ENCODE results near the gene TTC7B. TPM values are rescaled to one million over a fixed set of nuclear protein-coding genes. Genes with fewer than 3 reads are reported as not detected.

TTC7B gene
- total and polyA plus RNA-seq, 2 donors (not counting 1 experiment from before 2014, with no cell fraction given) = 0.36 to 3.2 TPM

DNA sequence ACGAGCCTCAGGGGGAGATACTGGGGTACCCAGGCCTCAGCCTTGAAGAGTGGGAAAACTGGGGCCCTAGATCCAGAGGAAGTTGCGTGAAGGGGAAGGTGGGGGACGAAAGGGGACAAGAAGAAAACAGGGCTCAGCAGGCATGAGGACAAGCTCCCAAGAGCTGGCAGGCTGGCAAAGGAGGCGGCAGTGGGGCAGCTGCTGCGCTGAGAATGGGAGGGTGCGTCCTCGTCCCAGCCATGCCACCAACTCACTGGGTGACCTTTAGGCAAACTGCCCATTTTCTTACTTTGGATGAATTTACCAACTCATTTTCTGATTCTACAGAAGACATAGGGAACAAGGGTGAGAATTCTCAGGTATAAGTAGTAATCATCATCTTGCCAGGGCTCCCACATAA, 133.6 kb downstream of the TTC7B start:
- CTCF ChIA-PET = no interaction called here
- Mint-ChIP-seq H3K9me3 (ENCODE audit: insufficient read depth) (no peaks in the 10 kb centered on the region), H3K27me3 (peaks cover 3% of the 10 kb centered on the region), H3K27ac (no peak overlapping the region), H3K4me3 (no peak overlapping the region), H3K4me1 (no peaks in the 10 kb centered on the region)
- no peak for DNase-seq
- Histone ChIP-seq H3K79me2 (ENCODE audit: control insufficient read depth, insufficient read depth, low read length) (no peaks in the 10 kb centered on the region), H3K9me3 (ENCODE audit: control extremely low read depth in 1 of 3, control insufficient read depth in 2 of 3, insufficient read depth in 1 of 3, low read length in 2 of 3) (no peaks in the 10 kb centered on the region), H3K9ac (ENCODE audit: low read length) (no peak overlapping the region), H4K20me1 (ENCODE audit: control insufficient read depth, insufficient read depth, low read length, poor library complexity, severe bottlenecking) (no peaks in the 10 kb centered on the region), H3K4me2 (replicated peaks; ENCODE audit: low read depth, low read length, poor library complexity, severe bottlenecking) (no peak overlapping the region), H3K27ac (ENCODE audit: low read length in 2 of 2) (no peak overlapping the region), H3K36me3 (replicated peaks in 1 of 2; ENCODE audit: control extremely low read depth in 1 of 2, control insufficient read depth in 1 of 2, extremely low read depth in 1 of 2, insufficient read depth in 2 of 2, low read length in 1 of 2) (no peaks in the 10 kb centered on the region), H2AFZ (ENCODE audit: insufficient read depth, low read depth, low read length, poor library complexity, severe bottlenecking) (no peak overlapping the region), H3K27me3 (replicated peaks in 1 of 4; ENCODE audit: control extremely low read depth in 1 of 4, control insufficient read depth in 3 of 4, insufficient read depth in 4 of 4, low read length in 3 of 4) (no peaks in the 10 kb centered on the region), H3K4me1 (ENCODE audit: control insufficient read depth in 2 of 2, insufficient read depth in 2 of 2, low read length in 2 of 2) (no peaks in the 10 kb centered on the region), H3K4me3 (ENCODE audit: control extremely low read depth in 1 of 5, extremely low read depth in 1 of 5, insufficient read depth in 1 of 5, low read depth in 2 of 5, low read length in 4 of 5) (no peak overlapping the region)
- TF ChIP-seq EZH2 (IDR thresholded peaks at IDR 0.05; ENCODE audit: borderline replicate concordance, insufficient read depth, low read depth, low read length, poor library complexity, severe bottlenecking) = no peak
- TF ChIP-seq, protein P1, sequence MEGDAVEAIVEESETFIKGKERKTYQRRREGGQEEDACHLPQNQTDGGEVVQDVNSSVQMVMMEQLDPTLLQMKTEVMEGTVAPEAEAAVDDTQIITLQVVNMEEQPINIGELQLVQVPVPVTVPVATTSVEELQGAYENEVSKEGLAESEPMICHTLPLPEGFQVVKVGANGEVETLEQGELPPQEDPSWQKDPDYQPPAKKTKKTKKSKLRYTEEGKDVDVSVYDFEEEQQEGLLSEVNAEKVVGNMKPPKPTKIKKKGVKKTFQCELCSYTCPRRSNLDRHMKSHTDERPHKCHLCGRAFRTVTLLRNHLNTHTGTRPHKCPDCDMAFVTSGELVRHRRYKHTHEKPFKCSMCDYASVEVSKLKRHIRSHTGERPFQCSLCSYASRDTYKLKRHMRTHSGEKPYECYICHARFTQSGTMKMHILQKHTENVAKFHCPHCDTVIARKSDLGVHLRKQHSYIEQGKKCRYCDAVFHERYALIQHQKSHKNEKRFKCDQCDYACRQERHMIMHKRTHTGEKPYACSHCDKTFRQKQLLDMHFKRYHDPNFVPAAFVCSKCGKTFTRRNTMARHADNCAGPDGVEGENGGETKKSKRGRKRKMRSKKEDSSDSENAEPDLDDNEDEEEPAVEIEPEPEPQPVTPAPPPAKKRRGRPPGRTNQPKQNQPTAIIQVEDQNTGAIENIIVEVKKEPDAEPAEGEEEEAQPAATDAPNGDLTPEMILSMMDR (IDR thresholded peaks at IDR 0.05) = no peak
- intact Hi-C loops (cut with micrococcal nuclease) = no loop called here
- POLR2A ChIA-PET = no interaction called here
- ATAC-seq (ENCODE audit: low read depth) = no peak
- WGBS (ENCODE audit: insufficient coverage) = 94% methylated on average over 7 of the region's 7 CpGs

DNA sequence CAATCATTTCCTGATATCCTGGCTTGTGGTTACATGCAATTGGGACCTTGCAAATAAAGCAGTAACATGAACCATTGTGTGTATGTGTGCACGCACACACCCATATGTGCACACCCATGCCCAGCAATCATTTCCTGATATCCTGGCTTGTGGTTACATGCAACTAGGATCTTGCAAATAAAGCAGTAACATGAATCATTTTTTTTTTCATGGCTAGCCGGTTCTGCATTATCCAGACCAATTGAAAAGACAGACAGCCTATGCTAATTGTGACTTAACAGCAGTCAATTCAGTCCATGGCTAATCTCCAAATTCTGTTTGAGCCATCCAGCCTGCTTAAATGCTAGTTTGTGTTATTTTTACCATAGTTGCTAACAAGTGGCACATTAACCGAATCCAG, 134.3 kb downstream of the TTC7B start:
- Histone ChIP-seq H3K4me3 (ENCODE audit: control extremely low read depth in 1 of 5, extremely low read depth in 1 of 5, insufficient read depth in 1 of 5, low read depth in 2 of 5, low read length in 4 of 5) (no peak overlapping the region), H3K9me3 (ENCODE audit: control extremely low read depth in 1 of 3, control insufficient read depth in 2 of 3, insufficient read depth in 1 of 3, low read length in 2 of 3) (no peaks in the 10 kb centered on the region), H3K9ac (ENCODE audit: low read length) (no peak overlapping the region), H3K4me1 (ENCODE audit: control insufficient read depth in 2 of 2, insufficient read depth in 2 of 2, low read length in 2 of 2) (no peaks in the 10 kb centered on the region), H3K36me3 (replicated peaks in 1 of 2; ENCODE audit: control extremely low read depth in 1 of 2, control insufficient read depth in 1 of 2, extremely low read depth in 1 of 2, insufficient read depth in 2 of 2, low read length in 1 of 2) (no peaks in the 10 kb centered on the region), H3K27ac (ENCODE audit: low read length in 2 of 2) (no peak overlapping the region), H2AFZ (ENCODE audit: insufficient read depth, low read depth, low read length, poor library complexity, severe bottlenecking) (no peak overlapping the region), H3K27me3 (replicated peaks in 1 of 4; ENCODE audit: control extremely low read depth in 1 of 4, control insufficient read depth in 3 of 4, insufficient read depth in 4 of 4, low read length in 3 of 4) (no peaks in the 10 kb centered on the region), H3K79me2 (ENCODE audit: control insufficient read depth, insufficient read depth, low read length) (no peaks in the 10 kb centered on the region), H4K20me1 (ENCODE audit: control insufficient read depth, insufficient read depth, low read length, poor library complexity, severe bottlenecking) (no peaks in the 10 kb centered on the region), H3K4me2 (replicated peaks; ENCODE audit: low read depth, low read length, poor library complexity, severe bottlenecking) (no peak overlapping the region)
- no peak overlapping the region for H3K27ac Mint-ChIP-seq
- no peaks in the 10 kb centered on the region for H3K4me1 Mint-ChIP-seq
- intact Hi-C loops (cut with micrococcal nuclease) = no loop called here
- H3K9me3 Mint-ChIP-seq (ENCODE audit: insufficient read depth) = no peaks in the 10 kb centered on the region
- DNase-seq (no peak), ATAC-seq (ENCODE audit: low read depth) (no peak)
- ChIA-PET CTCF (no interaction called here), POLR2A (no interaction called here)
- WGBS (ENCODE audit: insufficient coverage) = 78% methylated on average over 1 of the region's 3 CpGs
- H3K4me3 Mint-ChIP-seq = no peak overlapping the region
- H3K27me3 Mint-ChIP-seq = peaks cover 3% of the 10 kb centered on the region
- TF ChIP-seq, protein P1 (IDR thresholded peaks at IDR 0.05) = no peak
- TF ChIP-seq EZH2 (IDR thresholded peaks at IDR 0.05; ENCODE audit: borderline replicate concordance, insufficient read depth, low read depth, low read length, poor library complexity, severe bottlenecking) = no peak
